A673 (cell line): ENCODE results near the gene WDPCP.

ENCODE experiments used
- CTCF ChIP-seq: fragments of 300-800, 200-600 bp; sonication (generic); conservative IDR thresholded peaks from 2 replicates; pipeline ENCODE4 v1.5.1; 2017; ENCODE audit warnings: low read depth, mild to moderate bottlenecking, antibody characterized with exemption, low read length, moderate library complexity, mixed read lengths
- EZH2 ChIP-seq: fragments of 200-600 bp; sonication (generic); IDR thresholded peaks from 2 replicates; pipeline ENCODE4 v1.6.1; 2017; ENCODE audit warnings: borderline replicate concordance, low read depth, mild to moderate bottlenecking, mixed read lengths, antibody characterized with exemption, low read length; ENCODE audit not compliant: poor library complexity, severe bottlenecking

- TF ChIP-seq CTCF (no peak), EZH2 (no peak)
These were observed 8.2 kb upstream of the WDPCP start for GRCh38 chr2:63596401-63596883.
